PC-3 (cell line): ENCODE data around the gene MAPKBP1.

ENCODE experiments used
- EZH2 ChIP-seq: fragments of 300-600 bp; sonication (generic); IDR thresholded peaks from one replicate; pipeline ENCODE4 v1.6.1; 2017; ENCODE audit warnings: antibody characterized with exemption, mild to moderate bottlenecking, low read length; ENCODE audit not compliant: unreplicated experiment
- EZH2phosphoT487 ChIP-seq: fragments of 300-600 bp; sonication (generic); IDR thresholded peaks from 2 replicates; pipeline ENCODE4 v1.6.1; 2018; ENCODE audit warnings: mild to moderate bottlenecking, antibody characterized with exemption, low read length, borderline replicate concordance
- TF ChIP-seq, protein P1 (sequence below): fragments of 300-600 bp; sonication (generic); conservative IDR thresholded peaks from 2 replicates; pipeline ENCODE4 v1.5.1; 2017; ENCODE audit warnings: antibody characterized with exemption, low read depth, mild to moderate bottlenecking, low read length

DNA sequence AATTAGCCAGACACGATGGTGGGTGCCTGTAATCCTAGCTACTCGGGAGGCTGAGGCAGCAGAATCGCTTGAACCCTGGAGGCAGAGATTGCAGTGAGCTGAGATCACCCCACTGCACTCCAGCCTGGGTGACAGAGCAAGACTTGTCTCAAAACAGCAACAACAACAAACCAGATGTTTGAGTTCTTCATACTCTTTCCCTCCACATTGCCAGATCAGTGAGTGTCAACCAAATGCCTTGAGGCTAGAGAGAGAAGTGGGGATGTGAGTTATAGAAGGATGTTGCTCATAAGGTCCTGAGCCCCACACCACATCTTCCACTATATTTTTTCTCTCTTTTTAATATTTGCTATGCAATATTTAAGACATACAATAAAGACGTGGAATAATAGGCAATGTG, 19.8 kb downstream of the MAPKBP1 start:
- TF ChIP-seq, protein P1, sequence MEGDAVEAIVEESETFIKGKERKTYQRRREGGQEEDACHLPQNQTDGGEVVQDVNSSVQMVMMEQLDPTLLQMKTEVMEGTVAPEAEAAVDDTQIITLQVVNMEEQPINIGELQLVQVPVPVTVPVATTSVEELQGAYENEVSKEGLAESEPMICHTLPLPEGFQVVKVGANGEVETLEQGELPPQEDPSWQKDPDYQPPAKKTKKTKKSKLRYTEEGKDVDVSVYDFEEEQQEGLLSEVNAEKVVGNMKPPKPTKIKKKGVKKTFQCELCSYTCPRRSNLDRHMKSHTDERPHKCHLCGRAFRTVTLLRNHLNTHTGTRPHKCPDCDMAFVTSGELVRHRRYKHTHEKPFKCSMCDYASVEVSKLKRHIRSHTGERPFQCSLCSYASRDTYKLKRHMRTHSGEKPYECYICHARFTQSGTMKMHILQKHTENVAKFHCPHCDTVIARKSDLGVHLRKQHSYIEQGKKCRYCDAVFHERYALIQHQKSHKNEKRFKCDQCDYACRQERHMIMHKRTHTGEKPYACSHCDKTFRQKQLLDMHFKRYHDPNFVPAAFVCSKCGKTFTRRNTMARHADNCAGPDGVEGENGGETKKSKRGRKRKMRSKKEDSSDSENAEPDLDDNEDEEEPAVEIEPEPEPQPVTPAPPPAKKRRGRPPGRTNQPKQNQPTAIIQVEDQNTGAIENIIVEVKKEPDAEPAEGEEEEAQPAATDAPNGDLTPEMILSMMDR, result no peak
- TF ChIP-seq EZH2 (no peak), EZH2phosphoT487 (no peak)
